Activated CD4-positive, alpha-beta T cell treated with anti-CD3 and anti-CD28 coated beads for 48 hours (primary cell): ENCODE results near the gene CEP104.

ENCODE experiments used
- DNase-seq: peaks from one replicate; pipeline ENCODE4 v3.0.0-alpha.2; 2020

CEP104 gene

GRCh38 chr1:3790952-3791351 is 66.1 kb downstream of the CEP104 start:
- no peak for DNase-seq

- DNase-seq, result no peak
Measured at GRCh38 chr1:3790500-3790923, 66.5 kb downstream of the CEP104 start.

GRCh38 chr1:3789421-3790300 is 67.3 kb downstream of the CEP104 start:
- no peak for DNase-seq

- no peak for DNase-seq
Measured at GRCh38 chr1:3788756-3789420, 68.1 kb downstream of the CEP104 start.

- no peak for DNase-seq
Measured at GRCh38 chr1:3787745-3788605, 69.0 kb downstream of the CEP104 start.

- DNase-seq, result peak; percentile 72
Measured at GRCh38 chr1:3787349-3787715, 69.7 kb downstream of the CEP104 start.

- no peak for DNase-seq
Measured at GRCh38 chr1:3786468-3787348, 70.3 kb downstream of the CEP104 start.

GRCh38 chr1:3785456-3786157 is 71.4 kb downstream of the CEP104 start:
- peak; percentile 52 for DNase-seq

GRCh38 chr1:3785045-3785444 is 72.0 kb downstream of the CEP104 start:
- DNase-seq, result no peak

GRCh38 chr1:3783651-3784474 is 73.1 kb downstream of the CEP104 start:
- DNase-seq, result no peak

- no peak for DNase-seq
Measured at GRCh38 chr1:3780901-3781300, 76.1 kb downstream of the CEP104 start.

- no peak for DNase-seq
Measured at GRCh38 chr1:3779912-3780416, 77.0 kb downstream of the CEP104 start.

- DNase-seq, result no peak
Measured at GRCh38 chr1:3779265-3779911, 77.6 kb downstream of the CEP104 start.

GRCh38 chr1:3778590-3779264 is 78.3 kb downstream of the CEP104 start:
- no peak for DNase-seq

GRCh38 chr1:3777647-3778589 is 79.1 kb downstream of the CEP104 start:
- no peak for DNase-seq

GRCh38 chr1:3777078-3777547 is 79.9 kb downstream of the CEP104 start:
- no peak for DNase-seq

GRCh38 chr1:3776231-3776961 is 80.6 kb downstream of the CEP104 start:
- no peak for DNase-seq
